ENCODE results near the gene ZBTB12. TPM values are rescaled to one million over a fixed set of nuclear protein-coding genes. Genes with fewer than 3 reads are reported as not detected.
"Not testable (repeated sequence)": the region's sequence is repeated elsewhere in the genome, so short reads cannot be mapped to it uniquely, and the experiment has no call there.

The ZBTB12 gene
- total RNA-seq, 1 donor from 2014 or later: 1.7 TPM

GRCh38 chr6:31922942-31923341, 21.1 kb upstream of the ZBTB12 start:
- DNase-seq (ENCODE audit: extremely low read depth, low read depth, low spot score): no peak

- DNase-seq (ENCODE audit: extremely low read depth, low read depth, low spot score): no peak
Observed at GRCh38 chr6:31920811-31921210, 18.9 kb upstream of the ZBTB12 start.

DNA sequence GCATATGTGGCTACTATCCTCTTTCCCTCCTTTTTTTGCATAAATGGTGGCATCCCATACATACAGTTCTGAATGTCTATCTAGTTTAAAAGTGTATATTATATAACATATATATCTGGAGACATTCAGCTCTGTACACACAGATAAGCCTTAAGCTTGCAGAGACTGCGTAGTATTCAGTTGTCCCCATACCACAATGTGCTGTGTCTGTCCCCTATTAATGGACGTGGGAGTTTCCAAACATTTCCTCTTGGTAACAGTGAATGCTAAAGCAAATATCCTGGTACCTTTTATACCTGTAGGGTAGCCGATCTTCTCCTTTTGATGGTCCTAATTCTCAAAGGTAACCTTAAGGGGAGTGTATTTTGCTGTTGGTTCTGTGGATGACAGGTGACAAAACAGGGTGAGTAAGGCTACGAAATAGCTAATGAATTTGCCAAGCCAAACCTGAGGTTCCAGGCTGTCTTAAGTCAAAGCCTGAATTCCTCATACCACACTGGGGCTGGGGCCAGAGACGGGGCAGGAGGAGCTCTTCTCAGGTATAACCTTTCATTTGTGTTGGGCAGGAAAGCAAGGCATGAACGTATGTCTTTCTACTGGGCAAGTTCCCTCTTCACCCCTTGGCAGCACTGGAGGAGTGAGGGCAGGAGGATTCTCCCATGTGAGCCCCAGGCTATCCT, 17.9 kb upstream of the ZBTB12 start:
- no peak for DNase-seq (ENCODE audit: extremely low read depth, low read depth, low spot score)

- DNase-seq (ENCODE audit: extremely low read depth, low read depth, low spot score): no peak
Observed at GRCh38 chr6:31918069-31918720, 16.3 kb upstream of the ZBTB12 start.

DNA sequence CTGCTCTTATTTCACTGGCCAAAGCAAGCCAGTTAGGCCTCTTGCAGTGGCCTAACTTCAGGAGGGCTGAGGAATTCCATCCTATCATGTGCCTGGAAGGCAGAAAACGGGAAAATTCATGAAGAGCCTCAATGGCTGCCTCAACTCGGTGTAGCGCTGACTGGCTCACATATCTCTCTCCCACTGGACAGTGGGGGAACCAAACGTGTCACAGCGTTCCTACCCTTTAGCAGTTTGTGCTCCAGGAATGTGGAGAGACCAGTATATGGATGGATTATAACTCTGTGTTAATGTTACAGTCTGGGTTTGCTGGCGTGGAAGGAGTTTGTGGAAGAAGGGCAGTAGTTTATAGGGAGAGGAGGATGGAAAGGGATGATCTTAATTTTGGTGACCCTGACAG, 13.9 kb upstream of the ZBTB12 start:
- no peak for DNase-seq (ENCODE audit: extremely low read depth, low read depth, low spot score)

- DNase-seq (ENCODE audit: extremely low read depth, low read depth, low spot score): no peak
Observed at GRCh38 chr6:31915351-31915750, 13.5 kb upstream of the ZBTB12 start.

DNA sequence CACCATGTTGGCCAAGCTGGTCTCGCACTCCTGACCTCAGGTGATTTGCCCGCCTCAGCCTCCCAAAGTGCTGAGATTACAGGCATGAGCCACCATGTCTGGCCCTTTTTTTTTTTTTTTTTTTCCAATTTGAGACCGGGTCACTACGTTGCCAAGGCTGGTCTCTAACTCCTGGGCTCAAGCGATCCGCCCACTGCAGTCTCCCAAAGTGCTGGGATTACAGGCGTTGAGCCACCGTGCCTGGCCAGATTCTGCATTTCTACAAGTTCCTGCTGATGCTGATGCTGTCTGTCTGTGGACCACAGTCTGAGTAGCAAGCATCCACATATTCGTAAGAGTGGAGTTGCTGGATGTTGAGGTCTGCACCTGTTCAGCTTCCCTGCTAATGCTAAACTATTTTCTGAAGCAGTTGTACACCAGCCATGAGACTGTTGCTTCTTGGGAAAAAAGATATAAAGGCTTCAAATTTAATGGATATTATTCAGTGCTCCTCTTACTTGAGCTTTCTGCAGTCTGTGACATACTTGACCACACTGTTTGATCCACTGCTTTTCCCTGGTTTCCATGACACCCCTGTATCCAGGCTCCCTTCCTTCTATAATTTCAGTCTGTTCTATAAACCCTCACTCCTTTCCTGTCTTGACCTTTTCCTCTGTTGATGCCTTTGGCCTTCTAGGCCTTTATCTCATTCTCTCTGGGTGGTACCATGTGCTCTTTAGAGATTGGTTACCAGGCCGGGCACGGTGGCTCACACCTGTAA, 10.1 kb upstream of the ZBTB12 start:
- DNase-seq (ENCODE audit: extremely low read depth, low read depth, low spot score): no peak

DNA sequence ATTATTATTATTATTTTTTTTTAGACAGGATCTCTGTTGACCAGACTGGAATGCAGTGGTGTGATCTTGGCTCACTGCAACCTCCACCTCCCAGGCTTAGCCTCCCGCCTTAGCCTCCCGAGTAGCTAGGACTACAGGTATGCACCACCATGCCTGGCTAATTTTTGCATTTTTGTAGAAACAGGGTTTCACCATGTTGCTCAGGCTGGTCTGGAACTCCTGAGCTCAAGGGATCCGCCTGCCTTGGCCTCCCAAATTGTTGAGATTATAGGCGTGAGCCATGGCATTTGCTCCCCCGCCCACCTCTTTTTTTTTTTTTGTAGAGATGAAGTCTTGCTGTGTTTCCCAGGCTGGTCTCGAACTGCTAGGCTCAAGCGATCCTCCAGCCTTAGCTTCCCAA, 7.4 kb upstream of the ZBTB12 start:
- not testable (repeated sequence) for DNase-seq (ENCODE audit: extremely low read depth, low read depth, low spot score)

DNA sequence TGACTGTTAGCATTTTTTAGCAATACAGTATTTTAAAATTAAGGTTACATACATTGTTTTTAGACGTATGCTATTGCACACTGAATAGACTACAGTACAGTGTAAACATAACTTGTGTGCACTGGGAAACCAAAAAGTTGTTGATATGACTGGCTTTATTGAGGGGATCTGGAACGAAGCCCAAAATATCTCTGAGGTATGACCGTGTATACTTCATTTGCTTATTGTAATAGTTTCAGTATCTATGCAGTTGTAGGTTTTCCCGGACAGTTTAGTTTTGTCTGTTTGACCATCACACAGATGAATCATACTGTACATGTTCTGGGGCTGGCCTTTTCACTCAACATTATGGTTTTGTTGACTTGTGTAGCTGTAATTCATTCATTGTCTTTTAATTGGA, 6.9 kb upstream of the ZBTB12 start:
- DNase-seq (ENCODE audit: extremely low read depth, low read depth, low spot score): no peak

DNA sequence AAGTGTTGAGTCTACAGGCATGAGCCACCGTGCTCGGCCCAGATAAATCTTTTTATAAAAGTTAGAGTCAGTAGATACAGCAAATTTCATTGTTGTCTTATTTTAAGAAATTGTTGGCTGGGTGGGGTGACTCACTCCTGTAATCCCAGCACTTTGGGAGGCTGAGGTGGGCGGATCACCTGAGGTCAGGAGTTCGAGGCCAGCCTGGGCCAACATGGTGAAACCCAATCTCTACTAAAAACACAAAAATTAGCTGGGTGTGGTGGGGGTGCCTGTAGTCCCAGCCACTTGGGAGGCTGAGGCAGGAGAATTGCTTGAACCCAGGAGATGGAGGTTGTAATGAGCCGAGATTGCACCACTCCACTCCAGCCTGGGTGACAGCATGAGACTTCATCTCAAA, 6.4 kb upstream of the ZBTB12 start:
- DNase-seq (ENCODE audit: extremely low read depth, low read depth, low spot score): not testable (repeated sequence)

DNA sequence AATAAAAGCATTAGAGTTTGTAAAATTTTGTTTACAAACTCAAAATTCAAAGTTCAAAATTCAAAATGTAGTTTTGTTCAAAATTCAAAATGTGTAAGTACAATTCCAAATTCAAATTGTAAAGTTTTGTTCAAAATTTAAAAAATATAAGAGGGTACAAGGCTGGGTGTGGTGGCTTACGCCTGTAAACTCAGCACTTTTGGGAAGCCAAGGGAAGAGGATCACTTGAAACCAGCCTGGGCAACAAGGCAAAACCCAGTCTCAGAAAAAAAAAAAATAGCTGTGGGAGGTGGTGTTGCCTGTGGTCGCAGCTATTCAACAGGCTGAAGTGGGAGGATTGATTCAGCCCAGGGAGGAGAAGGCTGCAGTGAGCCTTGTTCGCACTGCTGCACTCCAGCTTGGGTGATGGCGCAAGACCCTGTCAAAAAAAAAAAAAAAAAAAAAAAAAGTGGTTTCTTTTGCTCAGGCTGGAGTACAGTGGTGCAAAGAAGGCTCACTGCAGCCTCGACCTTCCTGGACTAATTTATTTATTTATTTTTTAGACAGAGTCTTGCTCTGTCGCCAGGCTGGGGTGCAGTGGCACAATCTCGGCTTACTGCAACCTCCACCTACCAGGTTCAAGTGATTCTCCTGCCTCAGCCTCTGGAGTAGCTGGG, 5.4 kb upstream of the ZBTB12 start:
- no peak for DNase-seq (ENCODE audit: extremely low read depth, low read depth, low spot score)

DNA sequence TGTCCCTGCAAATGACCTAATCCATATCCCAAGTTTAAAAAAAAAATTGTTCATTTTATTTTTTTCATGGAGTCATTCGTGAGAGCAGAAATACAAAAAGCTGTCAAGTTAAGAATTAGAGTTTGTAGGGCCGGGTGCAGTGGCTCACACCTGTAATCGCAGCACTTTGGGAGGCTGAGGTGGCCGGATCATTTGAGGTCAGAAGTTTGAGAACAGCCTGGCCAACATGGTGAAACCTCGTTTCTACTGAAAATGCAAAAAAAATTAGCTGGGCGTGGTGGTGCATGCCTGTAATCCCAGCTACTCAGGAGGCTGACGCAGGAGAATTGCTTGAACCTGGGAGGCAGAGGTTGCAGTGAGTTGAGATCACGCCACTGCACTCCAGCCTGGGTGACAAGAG, 4.8 kb upstream of the ZBTB12 start:
- not testable (repeated sequence) for DNase-seq (ENCODE audit: extremely low read depth, low read depth, low spot score)

GRCh38 chr6:31906122-31906521, 4.2 kb upstream of the ZBTB12 start:
- no peak for DNase-seq (ENCODE audit: extremely low read depth, low read depth, low spot score)

DNA sequence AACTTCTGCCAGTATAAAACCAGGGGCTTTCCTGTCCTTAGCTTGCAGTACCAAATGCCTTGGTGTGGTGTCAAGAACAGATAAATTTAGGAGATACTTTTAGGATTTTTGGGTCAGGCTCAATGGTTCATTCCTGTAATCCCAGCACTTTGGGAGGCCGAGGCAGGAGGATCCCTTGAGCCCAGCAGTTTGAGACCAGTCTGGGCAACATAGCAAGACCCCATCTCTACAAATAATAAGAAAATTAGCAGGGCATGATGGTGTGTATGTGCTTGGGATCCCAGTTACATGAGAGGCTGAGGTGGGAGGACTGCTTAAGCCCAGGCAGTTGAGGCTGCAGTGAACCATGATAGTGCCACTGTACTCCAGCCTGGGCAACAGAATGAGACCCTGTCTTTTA, 3.2 kb upstream of the ZBTB12 start:
- DNase-seq (ENCODE audit: extremely low read depth, low read depth, low spot score): no peak

DNA sequence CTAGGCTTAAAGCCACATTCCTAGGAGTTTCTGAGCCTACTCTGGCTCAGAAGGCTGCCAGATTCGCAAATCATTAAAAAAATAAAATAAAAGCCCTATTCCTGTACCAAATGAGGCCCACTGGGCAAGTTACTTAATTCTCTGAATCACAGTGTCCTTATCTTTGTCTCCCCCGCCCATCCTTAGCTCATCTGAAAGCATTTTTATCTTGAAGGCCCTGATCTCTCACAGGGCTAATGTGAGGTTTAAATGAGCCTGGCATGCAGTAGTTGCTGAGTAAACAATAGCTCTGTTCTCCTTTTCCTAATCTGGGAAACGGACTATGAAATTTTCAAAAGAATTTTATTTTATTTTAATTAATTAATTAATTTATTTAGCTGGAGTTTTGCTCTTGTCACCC, 2.1 kb upstream of the ZBTB12 start:
- DNase-seq (ENCODE audit: extremely low read depth, low read depth, low spot score): no peak

- DNase-seq (ENCODE audit: extremely low read depth, low read depth, low spot score): no peak
Observed at GRCh38 chr6:31901415-31901952, 402 bp downstream of the ZBTB12 start.

DNA sequence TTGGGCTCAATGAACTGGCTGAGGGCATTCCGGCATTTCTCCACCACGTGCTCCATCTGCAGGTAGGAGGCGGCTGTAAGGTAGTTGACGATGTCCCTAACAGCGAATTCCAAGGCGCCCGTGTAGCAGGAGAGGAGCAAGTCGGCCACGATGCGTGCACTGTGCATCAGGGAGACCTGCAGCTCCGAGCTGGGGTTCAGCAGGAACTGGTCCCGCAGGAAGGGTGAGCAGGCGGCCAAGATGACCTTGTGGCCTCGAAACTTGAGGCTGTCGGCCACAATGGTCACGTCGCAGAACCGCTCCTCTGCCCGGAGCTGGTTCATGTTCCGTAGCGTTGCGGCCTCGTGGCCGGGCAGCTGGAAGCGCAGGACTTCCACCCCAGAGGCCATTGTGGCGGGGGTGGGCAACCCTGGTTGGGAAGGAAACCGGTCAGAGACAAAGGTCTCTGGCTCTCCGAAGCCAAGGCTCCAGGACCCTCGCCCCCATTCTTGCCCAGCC, 920 bp downstream of the ZBTB12 start:
- DNase-seq (ENCODE audit: extremely low read depth, low read depth, low spot score): no peak

DNA sequence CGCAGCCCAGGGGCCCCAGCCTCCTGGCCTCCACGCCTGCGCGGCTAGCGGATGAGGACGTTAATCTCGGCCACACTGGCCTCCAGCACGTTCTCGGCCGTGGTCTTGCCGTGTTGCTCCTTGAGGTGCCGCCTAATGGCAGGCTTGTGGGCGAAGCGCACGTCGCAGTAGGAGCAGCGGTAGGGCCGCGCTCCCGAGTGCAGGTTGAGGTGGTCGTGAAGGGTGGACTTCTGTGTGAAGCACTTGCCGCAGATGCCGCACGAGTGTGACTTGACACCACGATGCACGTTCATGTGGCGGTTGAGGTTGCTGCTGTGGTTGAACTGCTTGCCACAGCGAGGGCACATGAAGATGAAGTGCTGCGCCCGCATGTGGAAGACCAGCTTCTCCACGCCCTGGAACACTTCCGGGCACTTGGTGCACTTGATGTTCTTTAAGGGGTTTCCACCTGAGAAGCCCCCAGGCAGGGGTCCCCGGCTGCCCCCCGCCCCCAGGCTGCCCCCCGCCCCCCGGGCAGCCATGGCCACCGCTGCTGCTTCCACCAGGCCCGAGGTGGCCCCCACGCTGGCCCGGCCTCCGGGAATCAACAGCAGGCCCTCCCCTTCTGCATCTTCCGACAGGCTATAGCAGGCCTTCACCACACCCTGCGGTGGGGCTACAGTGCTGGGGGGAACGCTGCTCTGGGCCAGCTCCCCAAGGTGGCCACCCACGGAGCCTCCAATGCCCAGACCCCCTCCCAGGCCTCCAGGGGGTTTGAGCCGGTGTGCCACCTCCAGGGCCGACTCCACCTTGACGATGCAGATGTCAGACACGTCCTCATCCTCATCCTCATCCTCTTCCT, 1.8 kb downstream of the ZBTB12 start:
- no peak for DNase-seq (ENCODE audit: extremely low read depth, low read depth, low spot score)

GRCh38 chr6:31899215-31899614, 2.7 kb downstream of the ZBTB12 start:
- no peak for DNase-seq (ENCODE audit: extremely low read depth, low read depth, low spot score)

GRCh38 chr6:31898383-31899011, 3.4 kb downstream of the ZBTB12 start:
- no peak for DNase-seq (ENCODE audit: extremely low read depth, low read depth, low spot score)

Data from glomerular endothelial cell (primary cell).